Spleen (tissue), 7 donors: ENCODE results near the gene PTP4A2.

ENCODE experiments used
- CTCF ChIP-seq, 11 experiments: fragments of 200-600 bp in 7 of 11; fragments of 450-650 bp in 4 of 11; sonication (generic) in 4 of 11; IDR thresholded peaks in 8 of 11; conservative IDR thresholded peaks in 3 of 11; 1 replicate in 7 of 11; 2 replicates in 4 of 11; pipeline versions ENCODE4 v1.4.0 to v1.8.0; 2016 to 2021; ENCODE audit warnings: antibody characterized with exemption in 11 of 11, inconsistent platforms in 4 of 11, mild to moderate bottlenecking in 1 of 11
- POLR2AphosphoS5 ChIP-seq, 3 donors: sonication (generic); formaldehyde crosslinking; IDR thresholded peaks; one replicate each; pipeline ENCODE4 v1.5.1; 2017; ENCODE audit warnings: antibody characterized with exemption in 3 of 3
- donor health status: DM: no; HTN: no; CAD: no; lungs with moderate emphysema.
- donor health status: DM: no; HTN: no; CAD: no.
- donor health status: DM: no; HTN: no; CAD: no.

- TF ChIP-seq CTCF (IDR thresholded peaks at IDR 0.05 in 8 of 11, conservative IDR thresholded peaks at IDR 0.05 in 3 of 11): no peak
- TF ChIP-seq POLR2AphosphoS5 (IDR thresholded peaks at IDR 0.05): no peak
Measured at GRCh38 chr1:31915438-31915837, 22.7 kb downstream of the PTP4A2 start.
